Kidney glomerular epithelial cell (primary cell): ENCODE measurements around the gene GRIA1.

Experiments
- DNase-seq: peaks from one replicate; lab custom pipeline; 2025; lab: John Stamatoyannopoulos, UW

The GRIA1 gene

DNA sequence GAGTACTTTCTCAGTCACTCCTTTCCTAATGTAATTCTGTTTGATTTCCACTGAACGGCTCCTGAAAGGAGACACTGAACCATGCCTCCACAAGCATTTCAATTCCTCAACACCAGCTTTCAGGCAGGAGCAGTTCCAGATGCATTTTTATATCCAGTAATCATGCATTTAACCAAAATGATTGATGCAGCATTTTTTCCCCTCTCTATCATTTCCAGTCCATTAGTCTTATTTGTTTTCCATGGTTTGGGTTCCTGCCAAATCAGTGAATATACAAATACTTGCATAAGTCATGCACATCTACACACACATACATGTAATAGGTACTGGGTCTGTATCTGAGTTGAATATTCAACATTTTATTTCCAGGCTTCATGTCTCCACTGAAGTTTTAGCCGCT lies 122.7 kb downstream of the GRIA1 start:
- peak; percentile 30 for DNase-seq

DNA sequence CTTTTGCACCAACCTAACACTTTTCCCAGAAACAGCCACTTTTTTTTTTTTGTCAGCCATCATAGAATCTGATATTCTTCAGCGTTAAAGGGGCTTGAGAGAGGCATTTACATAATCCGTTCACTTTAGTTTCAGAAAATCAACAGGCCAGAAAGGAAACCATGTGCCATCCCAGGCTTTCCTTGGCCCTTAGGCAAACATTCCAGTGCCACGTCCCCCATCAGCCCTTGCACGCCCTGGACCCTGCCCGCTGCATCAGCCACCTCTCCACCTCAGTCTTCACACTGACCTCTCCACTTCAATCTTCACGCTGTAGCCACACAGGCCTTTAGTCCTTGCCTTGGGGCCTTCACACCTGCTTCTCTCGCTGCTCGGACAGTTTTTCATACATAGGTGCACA lies 123.2 kb downstream of the GRIA1 start:
- DNase-seq: no peak

DNA sequence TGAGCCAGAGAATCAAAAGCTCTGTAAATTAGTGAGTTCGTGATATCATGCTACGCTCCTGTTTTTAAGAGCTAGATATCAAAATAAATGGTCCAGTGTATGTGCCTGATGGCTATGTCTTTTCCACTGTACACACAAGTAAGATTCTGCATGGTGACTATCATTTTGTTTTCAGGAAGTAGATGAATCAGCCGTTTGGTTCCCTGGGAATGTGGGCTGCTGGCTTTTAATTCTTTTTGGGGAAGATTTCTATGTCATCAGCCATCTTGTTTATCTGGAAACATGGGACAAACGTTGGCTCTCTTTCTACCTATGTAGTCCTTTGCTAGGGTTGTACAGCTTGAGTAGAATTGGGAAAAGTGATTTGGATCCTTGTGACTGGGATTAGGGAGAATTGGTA lies 126.7 kb downstream of the GRIA1 start:
- no peak for DNase-seq

DNA sequence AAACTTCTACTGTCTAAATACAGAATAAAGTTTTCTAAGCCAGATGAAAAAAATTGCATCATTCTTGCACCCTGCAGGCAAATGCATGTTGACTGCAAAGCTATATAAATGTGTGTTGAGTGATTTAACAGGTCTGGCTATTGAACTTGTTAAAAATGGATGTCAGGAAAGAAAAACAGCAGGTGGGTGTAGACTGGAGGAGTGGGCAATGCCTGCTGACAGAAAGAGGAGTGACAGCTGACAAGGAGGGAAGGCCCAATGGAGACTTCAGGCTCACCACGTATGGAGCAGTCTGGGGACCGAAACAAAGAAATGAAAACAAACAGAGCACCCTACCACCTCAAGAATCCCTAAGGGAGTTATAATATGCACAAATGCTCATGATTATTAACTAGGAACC lies 127.8 kb downstream of the GRIA1 start:
- no peak for DNase-seq

DNA sequence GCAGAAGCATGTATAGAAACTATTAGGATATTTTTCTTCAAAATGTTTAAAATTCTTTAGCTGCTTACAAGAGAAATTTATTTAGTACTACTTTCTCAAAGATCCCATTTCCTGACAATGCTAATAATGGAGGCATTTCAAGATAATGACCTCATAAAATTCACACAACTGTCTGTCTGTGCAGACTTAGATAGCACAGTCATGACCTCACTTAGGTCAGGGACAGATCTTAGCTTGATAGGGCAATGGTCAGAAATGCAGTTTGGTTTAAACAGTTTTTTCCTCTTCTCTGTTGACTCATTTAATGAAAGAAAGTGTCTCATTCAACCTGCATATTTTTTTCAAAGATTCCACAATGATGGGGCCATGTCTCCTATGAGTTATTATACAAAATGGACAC lies 128.4 kb downstream of the GRIA1 start:
- DNase-seq: peak; percentile 30

DNA sequence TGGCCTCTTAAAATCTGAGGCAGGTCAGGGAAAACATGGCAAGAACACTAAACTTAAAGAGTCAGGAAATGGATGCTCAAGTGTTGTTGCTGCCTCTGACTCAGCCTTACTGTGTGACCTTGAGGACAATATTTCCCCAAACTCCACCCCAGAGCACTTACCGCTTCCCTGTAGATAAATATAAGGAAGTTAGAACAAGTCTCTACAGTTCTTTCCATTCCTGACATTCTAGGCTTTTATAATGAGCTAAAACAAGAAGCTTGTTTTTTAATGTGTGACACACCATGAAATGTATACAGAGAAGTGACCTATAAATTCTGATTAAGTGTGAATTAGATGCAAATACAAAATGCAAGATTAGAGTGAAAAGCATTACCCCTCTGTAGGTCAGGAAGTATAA lies 129.3 kb downstream of the GRIA1 start:
- no peak for DNase-seq

DNA sequence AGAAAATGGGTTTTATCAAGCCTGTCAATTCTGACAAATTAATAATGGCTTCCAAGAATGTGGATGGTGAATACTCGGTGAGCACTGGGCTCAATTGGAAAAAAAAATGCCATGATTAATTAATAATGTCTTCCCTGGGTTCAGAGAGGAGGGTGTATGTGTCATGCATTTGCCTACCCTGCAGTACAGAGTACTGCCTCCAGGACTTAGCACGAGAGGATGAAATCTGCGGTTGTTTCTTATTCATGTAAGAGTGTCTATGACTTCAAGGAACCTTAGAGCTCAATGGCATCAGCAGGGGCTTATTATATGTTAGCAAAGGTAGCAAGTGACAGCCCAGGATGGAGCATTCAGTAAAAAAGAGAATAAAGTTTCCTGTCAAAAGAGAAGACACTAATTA lies 132.7 kb downstream of the GRIA1 start:
- DNase-seq: no peak

DNA sequence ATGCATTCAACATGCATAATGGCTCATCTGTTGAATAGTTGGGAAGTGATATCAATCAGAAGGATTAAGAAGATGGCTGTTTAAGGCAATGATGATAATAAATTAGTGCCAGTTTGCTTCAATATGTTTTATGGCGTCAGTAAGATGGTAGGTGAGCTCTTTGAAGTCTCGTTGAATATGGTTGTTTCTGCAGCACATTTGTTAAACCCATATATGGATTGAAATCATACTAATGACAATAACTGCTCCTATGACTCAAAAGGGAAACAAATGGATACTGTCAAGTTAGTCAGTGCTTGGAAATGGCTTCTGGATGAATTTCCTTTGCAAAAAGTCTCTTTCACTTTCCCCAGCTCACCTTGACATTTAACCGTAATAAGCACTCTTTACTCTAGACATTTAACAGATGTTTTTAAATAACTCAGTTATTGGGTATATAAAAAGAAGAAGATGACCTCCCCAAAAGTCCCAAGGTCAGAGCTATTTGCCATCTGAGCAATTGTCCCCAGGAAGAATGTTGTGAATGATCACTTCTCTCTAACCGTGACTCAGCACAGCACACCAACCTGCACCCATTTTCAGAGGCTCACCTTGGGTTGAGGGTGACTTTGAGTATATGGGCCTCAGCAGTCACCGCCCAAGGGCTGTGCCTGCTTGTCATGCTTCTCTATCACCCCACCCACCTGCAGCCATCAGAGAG lies 133.4 kb downstream of the GRIA1 start:
- DNase-seq: no peak

DNA sequence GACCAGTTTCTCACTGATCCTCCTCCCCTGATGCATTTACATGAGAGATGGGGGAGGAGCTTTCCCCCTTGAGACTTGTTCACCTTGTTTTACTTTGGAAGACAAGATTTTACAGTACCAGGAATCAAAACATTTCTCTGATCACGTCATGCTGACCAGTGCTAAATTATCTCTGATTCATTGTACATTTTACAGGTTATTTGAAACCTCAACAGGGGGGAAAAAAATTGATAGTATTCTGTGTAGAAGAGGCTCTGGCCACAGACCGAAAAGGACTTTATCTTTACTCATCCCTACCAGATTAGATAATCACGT lies 133.9 kb downstream of the GRIA1 start:
- no peak for DNase-seq

DNA sequence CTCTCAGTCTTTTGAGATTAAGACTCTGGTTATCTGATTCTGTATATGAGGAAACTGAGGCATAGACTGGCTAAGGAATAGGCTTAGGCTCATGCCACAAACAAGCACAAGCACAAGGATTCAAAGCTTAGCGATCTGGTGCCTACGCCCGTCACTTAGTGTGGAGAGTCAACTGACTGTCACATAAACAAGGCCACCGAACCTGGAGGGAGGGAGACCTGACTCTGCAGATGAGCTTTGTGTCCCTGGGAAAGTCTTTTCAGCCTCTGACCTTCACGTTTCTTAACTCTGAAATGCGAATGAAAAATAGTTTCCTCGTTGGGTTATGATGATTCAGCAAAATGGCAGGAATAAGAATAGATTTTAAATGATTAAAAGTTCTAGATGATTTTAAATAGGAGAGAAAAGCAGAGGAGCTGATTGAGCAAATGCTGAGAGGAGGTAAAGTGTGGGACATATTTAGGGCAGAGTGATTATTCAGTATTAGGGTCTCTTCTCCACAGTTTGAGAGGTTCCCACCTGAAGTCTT lies 135.4 kb downstream of the GRIA1 start:
- no peak for DNase-seq

DNA sequence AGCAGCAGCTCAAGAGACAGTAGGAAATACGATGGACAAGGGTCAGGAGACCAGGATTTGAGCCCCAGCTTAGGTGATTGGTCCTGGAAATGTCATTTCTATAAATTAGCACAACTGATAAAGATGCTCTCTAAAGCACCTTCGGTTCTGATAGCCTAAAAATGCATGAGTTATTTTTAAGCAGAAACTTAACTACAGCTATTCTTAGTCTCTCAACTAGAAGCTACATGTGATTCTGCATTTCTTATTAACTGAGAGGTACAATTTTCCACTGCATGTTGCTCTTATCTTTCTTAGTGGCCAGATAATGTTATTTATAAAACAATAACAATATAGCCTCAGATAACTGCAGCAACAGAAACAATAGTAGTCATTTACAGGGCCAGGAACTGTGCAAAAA lies 136.4 kb downstream of the GRIA1 start:
- DNase-seq: no peak

DNA sequence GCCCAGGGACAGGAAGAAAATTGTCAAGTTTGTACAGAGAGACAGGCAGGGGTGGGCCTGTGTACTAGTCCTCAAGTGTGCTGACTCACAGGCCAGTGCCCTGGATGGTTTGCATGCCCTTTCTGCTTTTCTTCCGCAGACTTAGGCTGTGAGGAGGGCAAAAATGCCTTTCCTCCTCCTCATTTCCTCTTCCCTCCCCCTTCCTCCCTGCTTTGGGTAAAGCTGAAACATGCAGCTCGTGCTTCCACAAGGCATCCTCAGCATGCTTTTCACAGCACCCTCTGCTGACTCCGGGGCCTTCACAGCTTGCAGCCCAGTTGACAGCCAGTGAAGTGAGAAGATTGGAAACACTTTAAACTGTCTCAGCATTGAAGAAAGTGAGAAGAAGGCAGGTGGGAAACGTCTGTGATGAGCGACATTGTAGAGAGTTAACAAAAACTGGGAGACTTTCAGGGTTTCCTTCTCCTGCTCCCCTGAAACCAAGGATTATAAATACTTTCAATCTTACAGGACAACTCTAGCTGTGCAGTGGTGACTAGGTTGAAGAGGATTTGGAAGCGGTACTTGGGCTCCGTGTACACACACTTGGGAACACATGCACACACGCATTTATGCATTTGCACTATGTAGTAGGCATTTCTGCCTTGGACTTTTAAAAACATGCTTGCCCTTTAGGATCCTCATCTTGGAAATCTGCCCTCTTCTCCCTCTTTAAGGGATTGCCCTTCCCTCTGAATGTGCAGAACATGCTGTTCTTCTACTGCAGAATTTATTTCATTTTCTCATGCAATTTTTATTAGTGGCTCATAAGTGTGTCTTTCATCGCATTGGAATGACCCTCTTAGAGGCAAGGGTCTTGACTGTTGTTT lies 138.8 kb downstream of the GRIA1 start:
- DNase-seq: peak; percentile 84

DNA sequence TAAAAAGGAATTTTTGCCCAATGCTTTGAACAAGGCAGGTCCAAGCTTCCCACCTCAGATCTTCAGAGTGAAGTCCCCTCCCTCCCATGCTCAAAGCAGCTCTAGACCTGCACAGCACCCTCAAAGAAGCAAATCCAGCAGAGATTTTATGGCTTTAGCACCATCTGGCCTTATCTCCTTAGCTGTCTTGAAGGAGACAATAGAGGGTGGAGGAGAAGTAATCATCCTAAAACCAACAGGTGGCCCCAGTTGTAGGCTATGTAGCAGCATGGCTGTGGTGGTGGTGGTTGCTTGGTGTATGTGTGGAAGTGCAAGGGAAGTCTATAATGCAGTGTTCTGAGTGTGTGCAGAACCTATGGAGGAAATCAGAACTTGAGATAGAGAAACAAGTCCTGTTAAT lies 140.1 kb downstream of the GRIA1 start:
- no peak for DNase-seq

DNA sequence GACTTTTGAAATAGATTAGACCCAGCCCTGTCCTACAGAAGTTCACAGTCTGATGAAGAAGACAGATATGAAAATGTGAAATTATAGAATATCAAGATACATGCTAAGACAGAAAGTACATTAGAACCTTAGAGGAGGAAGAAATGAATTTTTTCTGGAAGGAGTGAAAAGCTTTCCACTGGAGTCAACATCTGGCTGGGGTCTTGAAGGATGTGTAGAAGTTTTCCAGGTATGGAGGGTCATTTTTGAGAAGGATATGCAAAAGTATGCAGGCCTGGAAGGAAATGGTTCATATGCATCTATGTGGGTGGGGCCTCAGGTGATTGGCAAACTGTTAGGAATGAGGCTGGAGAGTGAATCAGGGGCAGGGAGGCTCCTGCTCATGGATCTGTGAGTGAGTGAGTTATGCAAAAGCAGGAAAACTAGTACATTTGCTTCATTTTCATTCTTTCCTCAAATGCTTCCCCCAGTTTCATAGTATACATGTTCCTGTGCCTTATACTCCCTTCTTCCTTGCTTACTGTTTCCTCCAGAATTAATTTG lies 142.3 kb downstream of the GRIA1 start:
- no peak for DNase-seq

DNA sequence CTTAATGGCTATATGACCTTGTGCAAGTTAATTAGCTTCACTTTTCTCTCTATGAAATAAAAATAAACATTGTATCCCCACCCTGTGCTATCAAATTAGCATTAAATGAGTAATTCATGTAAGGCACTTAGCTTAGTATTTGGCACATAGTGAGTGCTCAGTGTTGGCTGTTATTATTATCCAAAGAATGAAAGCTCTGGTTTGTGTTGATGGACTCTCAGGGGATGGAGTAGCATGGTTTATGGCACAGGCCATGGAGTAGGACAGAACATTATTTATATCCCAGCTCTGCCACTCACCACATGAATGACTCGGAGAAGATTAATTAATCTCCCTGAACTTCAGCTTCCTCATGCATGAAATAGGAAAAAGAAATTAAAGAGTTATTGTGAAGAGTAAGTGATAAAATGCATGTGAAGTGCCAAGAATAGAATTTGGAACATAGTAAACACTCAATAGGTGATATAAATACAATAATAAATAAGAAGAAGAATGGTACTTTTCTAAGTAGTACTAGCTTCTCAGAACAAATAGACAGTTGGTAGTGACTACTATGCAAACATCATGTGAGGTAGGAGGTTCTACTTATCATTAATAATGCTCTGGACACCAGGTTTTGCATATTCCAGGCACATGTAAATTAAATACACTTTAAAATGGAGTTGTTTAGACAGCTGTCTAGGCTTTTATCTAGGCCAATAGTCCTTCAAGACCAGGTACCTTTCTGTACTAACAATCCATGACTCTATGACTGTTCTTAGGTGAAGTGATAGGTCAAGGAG lies 146.4 kb downstream of the GRIA1 start:
- DNase-seq: no peak

DNA sequence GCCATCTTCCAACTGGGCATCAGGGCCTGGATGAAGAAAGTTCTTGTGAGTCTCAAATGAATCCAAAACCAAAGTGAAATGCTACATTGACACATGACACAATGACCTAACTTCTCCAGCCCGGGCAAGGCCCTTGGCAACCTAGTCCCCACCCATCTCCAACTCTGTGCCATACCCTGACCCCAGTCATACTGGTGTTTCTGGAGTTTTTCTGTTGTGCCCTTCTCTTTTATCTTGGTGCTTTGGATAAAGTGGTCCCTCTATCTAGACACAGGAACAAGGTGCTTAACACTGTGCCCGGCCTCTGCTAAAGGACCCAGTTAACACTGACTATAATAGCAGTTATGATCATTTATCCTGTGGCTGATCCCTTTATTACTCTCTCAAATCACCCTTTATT lies 149.8 kb downstream of the GRIA1 start:
- DNase-seq: no peak

DNA sequence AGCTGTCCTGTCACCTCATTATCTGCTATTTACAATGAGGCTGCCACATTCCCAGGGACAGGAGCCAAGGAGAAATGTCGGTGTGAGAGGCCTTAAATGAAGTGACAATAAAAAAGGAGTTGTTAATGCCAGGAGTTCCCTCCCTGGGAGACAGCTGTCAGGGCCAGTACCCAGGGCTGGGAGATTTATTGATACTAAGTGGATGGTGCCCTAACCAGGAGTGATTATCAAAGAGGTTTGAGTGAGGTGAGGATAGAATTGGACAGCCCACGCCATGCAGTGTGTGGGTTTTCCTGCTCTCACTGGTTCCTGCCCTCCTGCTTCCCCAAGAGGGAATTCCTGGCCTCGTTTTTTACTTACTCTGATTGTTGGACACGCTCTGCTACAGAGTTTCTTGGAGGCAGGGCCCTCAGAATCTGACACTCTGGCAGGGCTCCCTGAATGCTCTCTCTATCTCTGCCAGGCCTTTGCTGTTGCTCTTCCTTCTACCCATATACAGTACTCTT lies 150.8 kb downstream of the GRIA1 start:
- DNase-seq: no peak

DNA sequence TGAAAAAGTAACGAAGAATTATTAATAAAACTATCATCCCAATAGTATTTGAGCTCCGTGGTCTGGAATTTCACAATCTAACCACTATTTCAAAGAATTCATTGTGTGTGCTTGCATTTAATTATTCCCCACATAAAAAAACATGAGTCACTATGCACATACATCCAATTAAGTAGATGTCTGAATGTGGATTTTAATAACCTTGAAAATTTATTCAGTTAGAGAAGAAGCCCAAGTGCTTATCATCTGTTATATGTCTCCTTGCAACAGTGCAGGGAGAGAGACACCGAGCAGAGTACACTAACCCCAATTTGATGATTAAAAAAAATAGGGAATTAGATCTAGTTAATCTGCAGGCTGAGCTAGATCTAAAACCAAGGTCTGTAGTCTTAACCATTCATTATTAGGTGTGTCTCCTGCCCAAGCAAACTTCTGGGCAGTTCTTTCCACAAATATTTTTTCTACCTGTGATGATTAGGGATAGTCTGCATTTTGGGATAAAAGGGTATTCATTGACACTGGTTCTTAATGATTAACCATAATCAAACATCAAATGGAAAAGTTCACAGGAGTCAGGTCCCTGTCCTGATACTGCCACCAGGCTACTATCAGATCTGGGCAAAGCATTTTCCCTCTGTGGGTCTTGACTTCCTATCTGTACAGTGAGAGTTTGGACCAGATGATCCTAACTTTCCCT lies 164.2 kb downstream of the GRIA1 start:
- no peak for DNase-seq

DNA sequence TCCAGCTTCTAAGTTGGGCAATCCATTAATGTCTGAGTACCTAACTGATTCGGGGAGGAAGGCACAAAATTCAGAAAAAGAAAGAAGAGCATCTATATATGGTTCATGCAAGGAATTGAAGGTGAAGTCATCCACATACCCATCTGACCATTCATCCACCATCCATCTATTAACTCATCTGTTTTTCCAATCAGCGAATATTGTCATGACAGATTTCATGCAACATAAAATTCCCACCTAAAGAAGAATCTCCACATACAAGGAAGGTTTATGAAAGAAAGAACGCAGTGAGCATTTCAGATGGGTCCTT lies 164.7 kb downstream of the GRIA1 start:
- no peak for DNase-seq

DNA sequence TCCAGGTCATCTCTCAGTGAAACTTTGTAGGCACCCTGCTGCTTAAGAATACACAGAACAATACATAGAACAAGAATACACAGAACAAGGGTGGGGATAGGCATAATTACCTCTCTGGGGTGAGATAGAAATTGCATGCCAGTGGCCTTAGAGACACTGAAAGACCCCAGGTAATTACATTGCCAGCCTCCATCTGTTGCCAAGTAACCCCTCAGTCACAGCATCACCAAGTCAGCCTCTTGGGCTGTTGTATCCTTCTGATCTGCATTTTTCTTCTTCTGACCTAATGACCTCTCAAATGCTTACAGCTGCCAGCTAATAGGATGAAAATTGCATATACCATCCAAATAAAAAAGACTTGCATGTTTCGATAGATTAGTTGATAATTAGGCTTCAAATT lies 167.7 kb downstream of the GRIA1 start:
- DNase-seq: no peak

DNA sequence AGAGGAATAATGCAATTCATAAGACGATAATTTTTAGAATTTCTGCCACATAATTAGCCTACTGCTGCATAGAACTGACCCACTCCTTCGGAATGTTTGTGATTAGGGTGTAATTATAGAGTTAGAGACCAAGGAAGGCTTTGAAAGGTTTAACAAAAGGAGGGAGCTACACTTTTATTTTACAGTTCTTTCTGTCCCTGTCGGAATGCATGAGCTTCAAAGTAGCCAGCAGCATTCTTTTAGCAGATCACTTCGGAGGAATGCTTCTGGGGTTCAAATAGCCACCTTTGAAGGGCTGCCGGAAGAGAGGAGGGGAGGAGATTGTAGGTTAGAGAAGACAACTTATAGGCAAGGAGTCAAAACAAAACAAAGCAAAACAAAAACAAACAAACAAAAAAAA lies 168.1 kb downstream of the GRIA1 start:
- no peak for DNase-seq
